B cell (primary cell): ENCODE measurements around the gene CCDC28A. TPM values are rescaled to one million over a fixed set of nuclear protein-coding genes. Genes with fewer than 3 reads are reported as not detected.

Experiments used
- ATAC-seq: fragments of 200-7000 bp; cut with Tn5 transposase; one replicate; pipeline ENCODE4 v1.10.0; 2021; ENCODE audit warnings: low read depth, mild to moderate bottlenecking, moderate number of reproducible peaks, moderate library complexity
- CTCF ChIA-PET: fragments of 350-600 bp; sonication (Branson Sonifier 250); formaldehyde crosslinking; loops from one replicate; lab custom pipeline; 2021; ENCODE audit warnings: antibody characterized with exemption, inconsistent platforms; lab: Charles Lee
- POLR2A ChIA-PET: fragments of 350-600 bp; sonication (Branson Sonifier 250); formaldehyde crosslinking; loops from one replicate; lab custom pipeline; 2021; ENCODE audit warnings: antibody characterized with exemption; lab: Charles Lee
- DNase-seq: peaks from one replicate; pipeline ENCODE4 v3.0.0; 2013
- H2AFZ ChIP-seq: 2 replicates; pipeline ENCODE4 v1.6.1; 2012; ENCODE audit warnings: mild to moderate bottlenecking, low read depth, low read length; ENCODE audit not compliant: insufficient read depth, poor library complexity, severe bottlenecking
- H3K27ac ChIP-seq, 2 donors: 1 replicate in 1 of 2; 2 replicates in 1 of 2; pipeline ENCODE4 v1.5.1; 2012 to 2013; ENCODE audit warnings: low read length in 2 of 2, mild to moderate bottlenecking in 2 of 2, moderate library complexity in 1 of 2
- H3K27me3 ChIP-seq, 4 experiments: fragments of 200-600 bp in 1 of 4; sonication (generic) in 1 of 4; replicated peaks in 1 of 4; 1 replicate in 2 of 4; 2 replicates in 2 of 4; pipeline versions ENCODE4 v1.6.1 to v1.7.0; 2013 to 2016; ENCODE audit warnings: low read length in 3 of 4, mild to moderate bottlenecking in 2 of 4, mixed read lengths in 1 of 4, moderate library complexity in 1 of 4; ENCODE audit not compliant: insufficient read depth in 4 of 4, control insufficient read depth in 3 of 4; ENCODE audit errors: control extremely low read depth in 1 of 4
- H3K36me3 ChIP-seq, 2 experiments: replicated peaks in 1 of 2; 1 replicate in 1 of 2; 2 replicates in 1 of 2; pipeline versions ENCODE4 v1.6.1 to v1.7.1; 2013; ENCODE audit warnings: low read length in 1 of 2; ENCODE audit not compliant: insufficient read depth in 2 of 2, control insufficient read depth in 1 of 2; ENCODE audit errors: control extremely low read depth in 1 of 2, extremely low read depth in 1 of 2
- H3K4me1 ChIP-seq, 2 donors: fragments of 200-600 bp in 1 of 2; sonication (generic) in 1 of 2; 1 replicate in 1 of 2; 2 replicates in 1 of 2; pipeline versions ENCODE4 v1.5.1 to v1.6.1; 2013 to 2017; ENCODE audit warnings: low read length in 2 of 2; ENCODE audit not compliant: control insufficient read depth in 2 of 2, insufficient read depth in 2 of 2
- H3K4me2 ChIP-seq: replicated peaks from 2 replicates; pipeline ENCODE3; 2012; ENCODE audit warnings: mild to moderate bottlenecking, low read depth, low read length; ENCODE audit not compliant: poor library complexity, severe bottlenecking
- H3K4me3 ChIP-seq, 5 experiments: fragments of 200-600 bp in 1 of 5; sonication (generic) in 1 of 5; 1 replicate in 3 of 5; 2 replicates in 2 of 5; pipeline versions ENCODE4 v1.5.1 to v1.7.0; 2011 to 2016; ENCODE audit warnings: low read length in 4 of 5, mild to moderate bottlenecking in 4 of 5, low read depth in 2 of 5, control low read depth in 1 of 5, moderate library complexity in 1 of 5; ENCODE audit not compliant: insufficient read depth in 1 of 5; ENCODE audit errors: control extremely low read depth in 1 of 5, extremely low read depth in 1 of 5
- H3K79me2 ChIP-seq: fragments of 200-600 bp; sonication (generic); one replicate; pipeline ENCODE4 v1.6.0; 2016; ENCODE audit warnings: low read length; ENCODE audit not compliant: control insufficient read depth, insufficient read depth
- H3K9ac ChIP-seq: fragments of 200-600 bp; sonication (generic); 2 replicates; pipeline ENCODE4 v1.6.1; 2017; ENCODE audit warnings: mild to moderate bottlenecking, low read length, moderate library complexity
- H3K9me3 ChIP-seq, 3 donors: one replicate each; pipeline versions ENCODE4 v1.6.1 to v1.7.1; 2013; ENCODE audit warnings: low read length in 2 of 3; ENCODE audit not compliant: control insufficient read depth in 2 of 3, insufficient read depth in 1 of 3; ENCODE audit errors: control extremely low read depth in 1 of 3
- H4K20me1 ChIP-seq: 2 replicates; pipeline ENCODE4 v1.6.0; 2012; ENCODE audit warnings: mild to moderate bottlenecking, low read length; ENCODE audit not compliant: insufficient read depth, control insufficient read depth, poor library complexity, severe bottlenecking
- H3K27ac Mint-ChIP-seq: one replicate; pipeline ENCODE4 v1.8.0; 2021; ENCODE audit warnings: mixed read lengths
- H3K27me3 Mint-ChIP-seq: one replicate; pipeline ENCODE4 v1.8.0; 2021; ENCODE audit warnings: mixed read lengths
- H3K4me1 Mint-ChIP-seq: one replicate; pipeline ENCODE4 v1.8.0; 2021; ENCODE audit warnings: mixed read lengths
- H3K4me3 Mint-ChIP-seq: one replicate; pipeline ENCODE4 v1.8.0; 2021; ENCODE audit warnings: mixed read lengths
- H3K9me3 Mint-ChIP-seq: one replicate; pipeline ENCODE4 v1.8.0; 2022; ENCODE audit warnings: mixed read lengths; ENCODE audit not compliant: insufficient read depth
- CTCF ChIP-seq: fragments of 200-600 bp; IDR thresholded peaks from one replicate; pipeline ENCODE4 v1.8.0; 2022; ENCODE audit warnings: antibody characterized with exemption, mild to moderate bottlenecking
- EZH2 ChIP-seq: IDR thresholded peaks from 2 replicates; pipeline ENCODE4 v1.6.1; 2012; ENCODE audit warnings: borderline replicate concordance, low read depth, mild to moderate bottlenecking, moderate library complexity, low read length; ENCODE audit not compliant: insufficient read depth, poor library complexity, severe bottlenecking
- WGBS: methylation state at CpG from one replicate; pipeline ENCODE4 v1.1.5; 2013; ENCODE audit warnings: missing lambda C conversion rate; ENCODE audit not compliant: insufficient coverage; 5-methylcytosine and 5-hydroxymethylcytosine counted together
- intact Hi-C: fragments of 100-400 bp; cut with micrococcal nuclease; formaldehyde crosslinking; loops from one replicate; pipeline ENCODE4 v1.10.0; 2022
- polyA plus RNA-seq: library from polyadenylated mRNA; depleted of rRNA; stranded (reverse); fragments of >200 nt; gene quantifications from 2 replicates; pipeline ENCODE4 v1.2.3, GENCODE V29; 2012
- total RNA-seq, 2 donors: library from RNA; stranded (reverse); fragments of 120-200 nt in 1 of 2; gene quantifications; 1 replicate in 1 of 2; 2 replicates in 1 of 2; pipeline versions ENCODE4 v1.2.3 to v1.2.4, GENCODE V29; 2013 to 2022

CCDC28A gene
- total and polyA plus RNA-seq, 2 donors (not counting 1 experiment from before 2014, with no cell fraction given), result 14.4 to 26.9 TPM

- H3K4me1 Mint-ChIP-seq, result no peaks in the 10 kb centered on the region
- TF ChIP-seq CTCF (no peak), EZH2 (no peak)
- ATAC-seq, result no peak
- Histone ChIP-seq H3K4me3 (no peak overlapping the region), H3K79me2 (no peaks in the 10 kb centered on the region), H3K36me3 (no peaks in the 10 kb centered on the region), H3K27me3 (no peaks in the 10 kb centered on the region), H4K20me1 (no peaks in the 10 kb centered on the region), H2AFZ (no peak overlapping the region), H3K4me1 (no peaks in the 10 kb centered on the region), H3K27ac (no peak overlapping the region), H3K9ac (no peak overlapping the region), H3K4me2 (no peak overlapping the region), H3K9me3 (no peaks in the 10 kb centered on the region)
- H3K9me3 Mint-ChIP-seq, result no peaks in the 10 kb centered on the region
- H3K27me3 Mint-ChIP-seq, result no peaks in the 10 kb centered on the region
- H3K4me3 Mint-ChIP-seq, result no peak overlapping the region
- no peak overlapping the region for H3K27ac Mint-ChIP-seq
- intact Hi-C loops, result no loop called here
- WGBS, result no CpG with 5 or more reads among the region's 2 CpGs
- ChIA-PET POLR2A (no interaction called here), CTCF (no interaction called here)
- no peak for DNase-seq
Measured at GRCh38 chr6:138832182-138832581, 58.6 kb downstream of the CCDC28A start.

- Histone ChIP-seq H3K4me3 (no peak overlapping the region), H3K36me3 (no peaks in the 10 kb centered on the region), H3K4me2 (no peak overlapping the region), H3K79me2 (no peaks in the 10 kb centered on the region), H3K9me3 (no peaks in the 10 kb centered on the region), H2AFZ (no peak overlapping the region), H3K27ac (no peak overlapping the region), H3K9ac (no peak overlapping the region), H4K20me1 (no peaks in the 10 kb centered on the region), H3K27me3 (no peaks in the 10 kb centered on the region), H3K4me1 (no peaks in the 10 kb centered on the region)
- ChIA-PET POLR2A (interaction anchor here (0.6 kb wide), 1 partner anchor 1408 kb away, joined by 5 read pairs; no protein-coding TSS in a partner anchor), CTCF (no interaction called here)
- Mint-ChIP-seq H3K9me3 (no peaks in the 10 kb centered on the region), H3K27me3 (no peaks in the 10 kb centered on the region), H3K4me1 (no peaks in the 10 kb centered on the region), H3K27ac (no peak overlapping the region), H3K4me3 (no peak overlapping the region)
- DNase-seq (no peak), ATAC-seq (no peak)
- 91% methylated on average over 2 of the region's 4 CpGs for WGBS
- intact Hi-C loops, result no loop called here
- no peak for TF ChIP-seq CTCF
- TF ChIP-seq EZH2, result no peak
Measured at GRCh38 chr6:138833816-138834539, 60.4 kb downstream of the CCDC28A start.
